GM19438 (cell line): ENCODE data around the gene TNPO2.

Experiments used
- ATAC-seq: cut with Tn5 transposase; IDR thresholded peaks from one replicate; pipeline ENCODE4 v1.9.1; 2021; ENCODE audit warnings: low read depth; ENCODE audit not compliant: unreplicated experiment

The TNPO2 gene

DNA sequence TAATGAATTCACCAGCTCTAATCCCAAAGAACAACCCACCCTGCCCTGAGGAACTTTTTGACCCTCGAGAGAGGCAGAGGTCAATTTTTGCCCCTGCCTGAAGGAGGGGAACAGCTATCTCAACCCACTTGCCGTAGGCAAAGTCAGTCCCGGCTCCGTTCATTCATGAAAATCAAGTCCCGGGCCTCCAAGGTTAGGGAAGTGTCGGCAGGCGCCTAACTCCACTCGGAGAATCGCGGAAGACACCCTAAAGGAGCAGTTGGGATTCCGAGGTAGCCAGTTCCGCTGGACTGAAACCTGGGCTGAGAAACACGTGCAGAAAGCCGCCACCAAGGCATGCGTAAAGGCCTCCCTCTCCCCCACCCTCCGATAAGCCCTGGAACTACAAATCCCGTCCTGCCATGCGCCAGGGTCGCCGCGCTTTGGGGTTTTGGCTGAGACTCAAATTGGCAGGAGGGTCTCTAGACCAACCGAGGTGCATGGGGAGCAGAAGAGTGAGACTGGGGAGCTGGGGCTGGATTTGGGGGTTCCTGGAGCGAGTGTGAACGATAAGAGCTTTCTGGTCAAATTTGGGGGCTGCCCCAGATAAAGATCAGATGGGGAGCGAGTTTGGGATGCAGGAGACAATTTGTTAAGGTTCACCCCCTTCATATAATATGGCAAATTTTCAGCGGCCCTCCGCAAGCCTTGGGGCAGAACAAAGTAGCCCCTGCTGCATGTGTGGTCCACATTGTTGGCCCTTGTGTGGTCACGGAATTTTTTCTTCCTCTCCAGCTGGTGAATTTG, at the start of gene TNPO2:
Gene TNPO2, minus strand, starts transcription at position 292 of the 786 bp plus-strand sequence. CDS start 2,955 bp downstream, outside the sequence.
- no peak for ATAC-seq

DNA sequence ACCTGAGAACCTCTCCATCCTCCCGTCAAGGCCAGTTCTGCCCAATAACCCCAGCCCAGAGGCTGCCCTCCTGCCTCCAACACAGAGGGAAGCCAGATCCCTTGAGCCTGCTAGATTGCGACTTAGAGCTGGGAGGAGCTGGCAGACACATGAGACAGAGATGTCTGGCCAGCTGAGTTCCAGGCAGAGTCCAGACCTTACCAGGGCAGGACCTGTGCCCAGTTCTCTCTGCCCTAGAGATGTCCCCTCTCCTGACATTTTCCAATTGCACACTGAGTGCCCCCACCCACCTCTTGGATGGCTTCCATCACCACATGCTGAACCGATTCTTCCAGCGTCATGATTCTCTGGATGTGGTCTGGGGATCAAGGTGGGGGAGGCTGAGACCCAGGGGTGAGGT, 48.6 kb upstream of the TNPO2 start:
- ATAC-seq, result no peak

DNA sequence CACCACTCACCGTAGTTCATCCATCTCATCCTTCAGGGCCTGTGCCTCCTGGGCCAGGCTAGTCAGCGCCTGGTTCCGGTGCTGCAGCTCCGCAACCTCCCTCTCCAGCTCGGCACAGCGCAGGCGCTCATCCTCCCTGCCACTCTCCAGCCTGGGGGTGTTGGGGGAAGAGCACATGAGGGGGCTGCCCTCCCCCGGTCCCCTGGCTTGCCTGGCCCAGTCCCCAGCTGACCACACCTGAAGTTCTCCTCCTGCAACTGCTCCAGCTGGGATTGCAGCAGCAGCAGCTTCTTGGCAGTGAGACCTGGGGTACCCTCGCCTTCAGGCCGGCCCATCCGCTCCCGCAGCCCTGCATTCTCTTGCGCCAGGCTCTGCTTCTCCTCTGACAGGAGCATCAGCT, 47.2 kb upstream of the TNPO2 start:
- no peak for ATAC-seq

DNA sequence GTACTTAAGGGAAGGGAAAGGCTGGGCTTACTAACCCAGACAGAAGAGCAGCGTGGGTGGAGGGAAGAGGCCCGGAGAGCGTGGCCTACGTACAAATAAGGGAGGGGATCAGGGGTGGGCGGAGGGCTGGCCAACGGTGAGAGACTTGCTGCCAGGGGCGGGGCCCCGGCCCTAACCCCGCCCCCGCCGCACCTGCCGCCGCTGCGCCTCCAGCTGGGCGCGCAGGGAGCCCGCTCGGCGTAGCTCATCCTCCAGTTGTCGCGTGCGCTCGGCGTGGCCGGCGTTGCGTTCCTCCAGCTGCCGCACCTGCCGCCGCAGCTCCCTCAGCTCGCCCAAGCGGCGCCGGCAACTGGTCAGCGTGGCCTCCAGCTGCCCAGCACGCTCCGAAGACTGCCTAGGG, 46.0 kb upstream of the TNPO2 start:
- ATAC-seq, result no peak

DNA sequence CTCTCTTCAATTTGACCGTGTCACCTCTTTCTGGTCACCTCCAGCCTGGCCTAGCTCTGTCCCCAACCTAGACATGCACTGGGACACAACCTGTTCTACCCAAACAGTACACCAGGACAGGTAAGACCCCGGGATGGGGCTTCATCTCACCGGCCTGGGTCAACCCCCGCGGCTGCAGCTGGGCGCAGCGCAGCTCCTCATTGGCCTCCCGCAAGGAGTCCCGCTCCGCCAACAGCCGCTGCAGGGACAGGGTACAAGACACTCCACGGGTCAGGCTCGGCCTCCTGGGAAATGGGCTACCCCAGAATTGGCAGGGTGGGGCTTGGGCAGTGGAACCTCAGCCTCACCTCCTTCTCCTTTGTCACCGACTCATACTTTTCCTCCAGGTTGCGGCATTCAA, 43.9 kb upstream of the TNPO2 start:
- no peak for ATAC-seq

DNA sequence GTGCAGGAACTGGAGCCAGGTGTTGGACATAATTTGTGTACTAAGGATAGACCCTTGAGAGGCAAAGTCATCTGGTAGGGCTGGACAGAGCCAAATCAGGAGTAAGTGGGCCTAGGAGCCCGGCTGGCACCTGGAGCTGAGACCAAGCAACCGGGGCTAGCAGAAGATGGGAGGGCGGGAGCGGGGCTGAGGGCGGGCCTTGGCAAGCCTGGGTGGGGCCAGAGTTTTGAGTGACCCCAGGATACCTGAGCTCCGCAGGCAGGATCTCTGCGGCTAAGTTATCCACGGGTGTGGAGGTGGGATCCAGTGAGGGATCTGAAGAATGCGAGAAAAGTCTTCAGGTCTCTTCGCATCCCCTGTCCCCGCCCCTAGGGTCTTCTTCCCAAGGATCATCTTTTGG, 43.4 kb upstream of the TNPO2 start:
- no peak for ATAC-seq

DNA sequence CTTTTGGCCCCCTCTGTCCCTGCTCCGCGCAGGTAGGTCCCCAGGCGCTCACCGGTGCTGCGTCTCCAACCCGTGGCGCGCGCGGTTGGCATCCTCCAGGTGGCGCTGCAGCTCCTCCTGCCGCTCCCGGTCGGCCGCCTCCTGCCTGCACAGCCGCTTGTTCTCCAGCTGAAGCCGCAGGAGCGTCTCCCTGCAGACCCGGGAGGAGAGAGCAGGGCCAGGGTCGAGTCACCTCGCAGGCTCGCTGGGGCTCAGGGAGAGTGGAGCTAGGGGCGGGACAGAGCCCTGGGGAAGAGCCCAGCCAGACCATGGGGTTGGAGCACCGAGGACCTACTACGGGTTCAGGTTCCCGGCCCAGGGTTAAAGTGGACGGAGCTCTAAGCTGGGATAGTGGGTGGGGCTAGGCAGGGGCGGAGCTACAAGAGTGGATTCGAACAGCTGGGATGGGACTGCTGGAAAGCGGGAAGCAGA, 42.4 kb upstream of the TNPO2 start:
- no peak for ATAC-seq

DNA sequence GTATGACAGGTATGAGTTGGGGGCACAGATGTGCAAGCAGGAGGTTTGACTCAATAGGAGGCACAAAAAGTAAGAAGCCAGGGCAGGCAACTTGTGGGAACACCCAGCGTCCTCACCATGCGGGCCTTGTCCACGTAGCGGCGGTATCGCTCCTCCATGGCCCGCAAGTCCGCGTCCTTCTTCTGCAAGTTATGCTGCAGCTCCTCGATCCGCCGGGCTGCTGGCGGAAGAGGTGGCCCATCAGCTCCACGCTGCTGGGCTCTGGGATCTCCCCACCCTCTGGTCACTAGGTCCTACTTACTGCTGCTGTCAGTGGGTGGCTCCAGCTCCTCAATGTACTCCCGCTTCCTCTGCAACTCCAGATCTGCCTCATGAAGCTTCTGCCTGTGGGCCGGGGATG, 41.0 kb upstream of the TNPO2 start:
- no peak for ATAC-seq

DNA sequence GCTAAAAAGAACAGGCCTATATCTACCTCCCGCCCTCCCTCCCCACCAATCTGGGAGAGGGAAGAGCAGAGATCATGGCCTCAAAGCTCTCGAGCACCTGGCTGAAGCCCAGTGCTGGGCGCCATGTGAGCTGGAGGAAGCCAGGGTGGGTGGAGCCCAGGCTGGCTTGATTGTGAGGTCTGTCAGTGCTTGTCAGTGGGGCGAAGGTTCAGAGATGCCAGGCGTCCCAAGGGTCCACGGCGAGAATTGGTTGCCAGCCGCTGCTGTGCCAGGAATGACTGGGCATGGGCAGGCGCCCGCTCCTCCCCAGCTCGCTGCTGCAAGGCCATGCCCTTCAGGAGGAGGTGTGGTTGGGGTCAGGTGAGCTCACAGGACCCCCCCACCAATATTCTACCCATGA, 39.4 kb upstream of the TNPO2 start:
- ATAC-seq, result no peak

DNA sequence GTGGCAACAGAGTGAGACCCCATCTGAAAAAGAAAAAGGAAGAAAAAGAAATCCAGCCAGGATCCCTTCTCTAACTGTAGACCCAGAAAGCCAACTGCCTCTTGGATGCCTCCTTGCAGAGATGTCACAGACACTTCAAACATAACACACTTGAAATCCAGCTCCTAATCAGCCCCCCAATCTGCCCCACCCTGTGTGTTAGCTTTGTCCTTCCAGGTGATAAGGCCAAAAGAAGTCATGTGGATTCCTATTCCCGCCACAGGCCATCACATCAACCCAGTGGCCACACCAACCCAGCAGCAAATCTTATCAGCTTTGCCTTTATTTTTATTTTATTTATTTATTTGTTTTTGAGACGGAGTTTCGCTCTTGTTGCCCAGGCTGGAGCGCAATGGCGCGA, 36.0 kb upstream of the TNPO2 start:
- no peak for ATAC-seq

DNA sequence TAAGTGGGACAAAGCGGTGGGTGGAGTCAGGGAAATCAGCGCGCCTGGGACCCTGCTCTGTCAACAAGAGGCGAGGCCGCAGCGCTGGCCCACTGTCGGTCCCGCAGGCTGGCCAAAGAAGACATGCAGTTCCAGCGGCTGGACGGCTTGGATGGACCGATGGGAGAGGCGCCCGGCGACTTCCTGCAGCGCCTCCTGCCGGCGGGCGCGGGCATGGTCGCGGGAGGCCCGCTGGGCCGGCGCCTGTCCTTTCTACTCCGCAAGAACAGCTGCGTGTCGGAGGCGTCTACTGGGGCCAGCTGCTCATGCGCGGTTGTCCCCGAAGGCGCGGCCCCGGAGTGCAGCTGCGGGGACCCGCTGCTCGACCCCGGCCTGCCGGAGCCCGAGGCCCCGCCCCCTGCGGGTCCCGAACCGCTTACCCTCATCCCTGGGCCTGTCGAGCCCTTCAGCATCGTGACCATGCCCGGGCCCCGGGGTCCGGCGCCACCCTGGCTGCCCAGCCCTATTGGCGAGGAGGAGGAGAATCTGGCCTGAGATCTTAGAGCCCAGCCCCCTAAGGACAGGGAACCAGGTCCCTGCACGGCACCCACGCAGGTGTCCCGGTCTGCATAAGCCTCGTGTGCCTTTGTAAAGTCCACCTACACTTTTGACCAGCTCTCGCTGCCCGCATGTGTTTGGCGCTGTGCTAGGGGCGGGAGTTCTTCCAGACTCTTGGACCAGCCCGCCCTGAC, 34.0 kb upstream of the TNPO2 start:
- ATAC-seq, result no peak

DNA sequence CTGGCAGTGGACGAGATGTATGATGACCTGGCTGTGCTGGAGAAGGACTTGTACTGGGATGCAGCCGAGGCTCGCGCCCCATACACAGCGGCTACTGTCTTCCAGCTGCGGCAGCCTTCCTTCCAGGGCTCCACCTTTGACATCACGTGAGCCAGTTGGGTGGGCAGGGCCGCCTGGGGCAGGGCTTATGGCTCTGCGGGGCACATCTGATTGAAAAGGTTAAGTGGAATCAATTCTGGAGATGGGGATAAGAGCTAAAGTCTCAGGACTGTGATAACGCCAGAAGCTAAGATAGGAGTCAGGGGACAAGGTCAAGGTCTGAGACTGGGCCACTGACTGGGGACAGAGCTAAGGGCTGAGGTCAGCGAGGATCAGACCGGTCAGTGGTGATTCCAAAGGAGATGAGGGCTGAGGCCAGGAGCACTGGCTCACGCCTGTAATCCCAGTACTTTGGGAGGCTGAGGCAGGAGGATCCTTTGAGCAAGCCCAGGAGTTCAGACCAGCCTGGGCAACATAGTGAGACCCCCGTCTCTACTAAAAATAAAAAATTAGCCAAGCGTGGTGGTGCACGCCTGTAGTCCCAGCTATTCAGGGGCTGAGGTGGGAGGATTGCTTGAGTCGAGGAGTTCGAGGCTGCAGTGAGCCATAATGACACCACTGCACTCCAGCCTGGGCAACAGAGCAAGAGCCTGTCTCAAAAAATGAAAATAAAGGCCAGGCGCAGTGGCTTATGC, 32.6 kb upstream of the TNPO2 start:
- no peak for ATAC-seq

DNA sequence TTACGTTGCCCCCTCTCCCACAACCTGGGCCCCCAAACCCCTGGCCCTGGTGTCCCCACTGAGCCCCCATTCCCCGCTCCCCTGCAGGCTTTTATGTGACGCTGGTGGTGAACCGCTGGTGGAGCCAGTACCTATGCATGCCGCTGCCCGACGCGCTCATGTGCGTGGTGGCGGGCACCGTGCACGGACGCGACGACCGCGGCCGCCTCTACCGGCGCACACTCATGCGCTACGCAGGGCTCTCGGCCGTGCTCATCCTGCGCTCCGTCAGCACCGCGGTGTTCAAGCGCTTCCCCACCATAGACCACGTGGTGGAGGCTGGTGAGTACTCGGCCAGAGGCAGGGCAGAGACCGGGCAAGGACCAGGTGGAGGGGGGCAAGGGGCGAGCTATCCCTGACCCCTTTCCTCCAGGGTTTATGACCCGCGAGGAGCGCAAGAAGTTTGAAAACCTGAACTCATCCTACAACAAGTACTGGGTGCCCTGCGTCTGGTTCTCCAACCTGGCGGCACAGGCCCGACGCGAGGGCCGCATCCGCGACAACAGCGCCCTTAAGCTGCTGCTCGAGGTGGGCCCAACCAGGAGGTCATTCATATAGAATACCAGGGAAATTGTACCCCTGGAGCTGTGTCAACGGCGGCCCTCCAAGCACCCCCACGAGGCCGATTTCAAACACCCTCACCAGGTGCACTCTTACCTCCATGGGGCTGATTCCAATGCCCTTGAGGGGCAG, 30.9 kb upstream of the TNPO2 start:
- no peak for ATAC-seq

DNA sequence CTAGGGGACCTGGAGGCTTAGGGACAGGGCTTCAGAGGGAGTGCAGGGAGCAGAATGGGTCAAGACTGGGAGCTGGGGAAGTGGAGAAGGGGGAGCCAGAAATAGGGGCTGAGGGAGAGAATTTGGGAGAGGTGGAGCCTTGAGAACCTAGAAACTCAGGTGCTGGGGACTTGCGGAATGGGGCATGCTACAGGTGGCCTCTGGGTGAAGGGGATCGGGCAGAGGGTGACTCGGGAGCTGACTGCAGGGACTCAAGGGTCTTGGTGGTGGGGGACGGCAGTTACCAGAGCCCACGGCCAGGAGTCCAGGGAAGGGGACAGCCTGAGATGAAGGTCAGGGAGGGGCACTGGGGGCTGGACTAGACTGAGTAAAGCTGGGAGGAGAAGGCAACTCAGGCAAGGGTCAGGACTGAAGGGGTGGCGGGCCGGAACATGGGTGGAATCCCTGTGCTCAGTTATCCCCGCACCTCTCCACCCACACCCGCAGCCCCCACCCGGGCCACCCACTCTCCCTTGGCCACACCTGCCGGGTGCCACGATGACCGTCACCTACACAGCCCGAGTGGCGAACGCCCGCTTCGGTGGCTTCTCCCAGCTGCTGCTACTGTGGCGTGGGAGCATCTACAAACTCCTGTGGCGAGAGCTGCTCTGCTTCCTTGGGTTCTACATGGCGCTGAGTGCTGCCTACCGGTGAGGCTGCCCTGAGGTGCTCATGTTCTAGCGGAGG, 28.5 kb upstream of the TNPO2 start:
- ATAC-seq, result no peak

DNA sequence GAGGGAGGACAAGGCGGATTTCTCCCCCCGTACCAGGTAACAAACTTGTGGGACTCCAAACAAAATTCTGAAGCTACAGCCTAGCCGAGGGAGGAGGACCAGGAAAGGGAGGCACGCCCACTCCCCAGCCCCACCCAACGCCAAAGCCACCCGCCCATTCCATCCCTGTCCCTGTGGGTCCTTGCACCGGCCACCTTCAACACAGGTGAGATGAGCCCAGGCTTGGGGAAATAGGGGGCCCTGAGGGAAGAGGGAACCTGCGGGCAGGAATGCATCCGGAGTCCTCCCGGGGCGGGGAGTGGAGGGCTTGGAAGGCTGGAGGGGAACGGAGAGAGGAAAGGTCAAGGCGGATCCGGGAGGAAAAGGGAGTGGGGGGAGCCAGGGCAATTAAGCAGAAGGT, 27.9 kb upstream of the TNPO2 start, which contains the start of gene BEST2:
Gene BEST2, plus strand, starts transcription at position 157 of the 400 bp plus-strand sequence. CDS start 802 bp downstream, outside the sequence.
- no peak for ATAC-seq

DNA sequence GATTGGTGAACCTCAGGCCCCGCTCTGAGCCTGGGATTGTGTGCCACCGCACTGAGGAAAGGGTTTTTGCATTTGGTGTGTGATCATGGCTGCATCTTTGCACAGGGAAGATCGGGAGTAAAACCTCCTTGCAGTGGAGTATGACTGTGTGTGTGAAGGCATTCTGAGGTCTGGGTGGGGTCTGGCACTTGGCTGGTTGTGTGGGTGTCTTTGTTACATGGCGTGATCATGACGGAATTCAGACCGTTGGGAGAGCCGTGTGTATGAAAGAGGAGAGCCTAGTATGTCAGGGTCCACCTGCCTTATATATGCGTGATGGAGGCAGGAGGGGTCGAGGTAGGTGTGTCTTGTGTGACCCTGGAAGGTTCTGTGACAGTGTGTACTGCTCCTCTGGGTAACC, 27.1 kb upstream of the TNPO2 start:
- ATAC-seq, result no peak

DNA sequence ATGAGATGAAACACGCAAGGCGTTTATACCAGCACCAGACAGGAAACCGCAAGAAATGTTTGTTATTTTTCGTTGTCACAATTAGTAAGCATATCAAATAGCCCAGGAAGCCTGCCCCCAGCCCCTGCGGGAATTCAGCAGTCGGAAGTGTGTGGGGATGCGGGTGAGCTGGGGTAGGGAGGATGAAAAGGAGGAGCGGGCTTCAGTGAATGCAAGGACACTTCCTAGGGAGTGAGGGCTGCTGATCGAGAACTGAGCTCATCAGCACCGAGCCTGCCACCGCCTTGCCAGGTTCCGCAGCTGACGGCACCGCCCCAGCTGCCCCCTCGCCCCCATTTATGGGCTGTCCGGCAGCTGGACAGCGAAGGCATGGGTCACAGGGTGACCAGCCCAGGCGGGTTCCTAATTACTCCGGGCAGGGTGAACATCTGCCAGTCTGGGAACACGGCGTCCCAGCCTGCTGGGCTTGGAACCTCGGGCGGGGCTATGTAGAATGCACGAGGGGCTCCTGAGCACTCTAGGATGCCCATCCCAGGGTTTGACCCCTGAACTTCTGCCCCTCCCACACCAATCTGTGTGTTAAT, 26.3 kb upstream of the TNPO2 start:
- ATAC-seq, result no peak

DNA sequence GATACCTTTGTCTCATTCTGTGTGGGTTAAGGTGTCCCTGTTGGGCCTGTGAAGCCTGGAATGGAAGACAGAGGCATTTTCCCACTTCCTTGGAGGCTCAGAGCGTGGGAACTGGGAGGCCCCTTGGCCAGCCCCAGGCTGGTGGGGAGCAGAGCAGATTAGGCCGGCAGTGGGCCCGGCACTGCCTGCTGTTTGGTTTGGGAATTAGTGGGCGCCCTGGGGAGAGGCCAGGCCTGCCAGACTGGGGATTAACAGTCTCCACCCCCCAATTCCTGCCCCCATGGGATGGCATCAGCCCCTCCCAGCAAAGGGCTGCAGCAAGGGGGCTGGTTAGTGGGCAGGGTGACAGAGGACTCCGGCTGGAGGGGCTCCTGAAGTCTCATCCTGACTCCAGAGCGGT, 24.8 kb upstream of the TNPO2 start:
- ATAC-seq, result no peak

DNA sequence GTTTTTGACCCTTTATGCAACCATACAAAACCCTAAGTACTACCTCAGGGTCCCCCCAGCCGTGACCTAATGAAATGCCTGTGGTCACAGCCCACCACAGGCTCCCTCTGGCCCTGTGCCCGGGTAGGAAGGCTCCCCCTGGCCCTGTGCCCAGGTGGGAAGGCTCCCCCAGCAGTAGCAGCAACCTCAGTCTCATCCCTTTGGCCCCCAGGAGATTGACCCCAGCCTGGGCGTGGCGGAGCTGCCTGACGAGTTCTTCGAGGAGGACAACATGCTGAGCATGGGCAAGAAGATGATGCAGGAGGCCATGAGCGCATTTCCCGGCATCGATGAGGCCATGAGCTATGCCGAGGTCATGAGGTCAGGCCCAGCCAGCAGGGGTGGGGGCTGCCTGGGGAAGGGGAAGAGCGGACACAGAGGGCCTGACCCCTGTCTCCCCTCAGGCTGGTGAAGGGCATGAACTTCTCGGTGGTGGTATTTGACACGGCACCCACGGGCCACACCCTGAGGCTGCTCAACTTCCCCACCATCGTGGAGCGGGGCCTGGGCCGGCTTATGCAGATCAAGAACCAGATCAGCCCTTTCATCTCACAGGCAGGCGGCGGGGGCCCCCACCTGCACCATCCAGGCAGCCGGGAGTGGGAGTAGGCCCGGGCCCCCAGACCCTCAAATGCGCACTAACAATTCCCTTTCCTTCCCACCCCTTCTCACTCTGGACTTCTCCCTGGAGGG, 21.6 kb upstream of the TNPO2 start:
- ATAC-seq, result no peak
